GM08714 (cell line): ENCODE results near the gene MED9.

Experiments
- H3K4me3 ChIP-seq: fragments of 200-500 bp; sonication (Bioruptor generic); 2 replicates; pipeline ENCODE4 v1.5.1; 2014; ENCODE audit warnings: mild to moderate bottlenecking, low read length, inconsistent platforms
- ZNF274 ChIP-seq: IDR thresholded peaks from 2 replicates; pipeline ENCODE4 v1.6.1; 2012; ENCODE audit warnings: mild to moderate bottlenecking, low read depth, low read length

MED9 gene

DNA sequence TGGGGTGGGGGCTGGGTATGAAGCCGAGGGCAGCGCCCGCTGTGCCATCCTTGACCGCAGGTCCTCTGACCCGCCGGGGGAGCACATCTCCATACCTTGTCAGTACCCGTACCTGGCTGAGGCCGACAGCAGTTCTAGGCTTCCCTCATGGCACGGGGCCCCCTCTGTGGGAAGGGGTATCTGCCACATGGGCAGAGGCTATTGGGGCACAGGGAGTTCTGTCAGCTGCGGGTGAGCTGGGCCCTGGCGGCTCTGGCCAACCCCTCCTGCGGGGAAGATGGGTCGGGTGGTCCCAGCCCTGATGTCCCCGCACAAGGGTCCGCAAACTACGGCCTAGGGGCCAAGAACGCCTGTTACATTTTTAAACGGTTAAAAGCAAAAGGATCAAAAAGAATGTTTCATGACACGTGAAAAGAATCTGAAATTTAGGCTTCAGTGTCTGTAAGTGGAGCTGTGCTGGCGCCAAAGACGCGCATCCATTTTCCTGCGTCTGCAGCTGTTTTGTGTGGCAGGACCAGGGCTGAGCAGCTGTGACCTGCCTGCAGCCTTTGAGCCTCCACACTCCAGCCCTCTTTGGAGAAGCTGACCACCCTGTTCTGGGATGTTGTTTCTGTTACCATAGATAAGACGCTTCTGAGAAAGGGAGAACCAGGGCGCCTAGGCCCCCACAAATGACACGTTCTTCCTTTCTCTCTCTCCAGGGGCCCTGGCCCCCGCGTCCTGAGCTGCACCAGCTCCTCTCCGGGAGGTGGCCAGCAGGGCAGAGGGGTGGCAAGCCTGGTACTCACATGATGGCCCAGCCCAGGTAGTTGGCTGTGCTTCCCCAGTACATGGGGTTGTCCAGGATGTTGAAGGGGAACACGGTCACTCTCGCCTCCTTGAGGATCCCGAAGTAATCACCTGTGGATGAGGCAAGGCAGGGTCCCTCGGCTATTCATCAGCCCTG is 32.1 kb downstream of the MED9 start:
- no peak overlapping the region for H3K4me3 ChIP-seq
- no peak for TF ChIP-seq ZNF274

DNA sequence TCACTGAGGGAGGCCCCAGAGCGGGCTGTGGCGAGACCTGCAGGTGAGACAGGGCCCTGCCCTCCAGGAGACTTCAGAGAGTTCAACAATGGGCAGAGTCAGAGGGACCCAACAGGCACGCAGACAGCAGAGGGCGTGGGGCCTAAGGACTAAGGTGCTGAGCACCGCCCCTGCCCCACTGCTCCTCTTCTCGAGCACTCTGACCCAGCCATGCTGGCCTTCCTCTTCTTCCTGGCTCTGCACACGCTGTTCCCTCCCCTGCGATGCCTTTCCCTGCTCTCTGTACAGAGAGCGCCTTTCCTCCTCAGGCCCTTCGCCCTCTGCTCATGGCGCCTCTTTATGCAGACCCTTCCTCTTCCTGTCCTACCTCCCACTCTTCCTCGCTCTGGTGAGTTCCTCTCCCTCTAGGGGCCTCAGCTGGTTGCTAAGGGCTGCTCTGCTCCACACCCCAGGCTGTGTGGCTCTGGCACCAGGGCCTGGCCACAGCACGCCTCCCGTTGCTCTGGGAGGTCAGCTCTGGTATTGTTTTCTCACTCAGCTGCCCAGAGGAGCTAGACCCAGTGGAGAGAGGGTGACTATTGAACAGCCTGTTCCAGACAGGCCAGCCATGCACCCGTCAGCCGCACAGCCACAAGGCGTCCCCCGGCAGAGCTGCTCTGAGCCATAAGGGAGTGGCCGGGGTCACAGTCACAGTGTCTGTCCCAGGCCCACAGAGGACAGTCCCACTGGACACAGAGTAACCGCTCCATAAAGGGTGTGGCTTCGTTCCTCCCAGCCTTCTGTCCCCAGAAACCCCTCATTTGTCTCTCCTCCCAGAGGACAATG is 33.0 kb downstream of the MED9 start:
- TF ChIP-seq ZNF274, result no peak
- no peak overlapping the region for H3K4me3 ChIP-seq

DNA sequence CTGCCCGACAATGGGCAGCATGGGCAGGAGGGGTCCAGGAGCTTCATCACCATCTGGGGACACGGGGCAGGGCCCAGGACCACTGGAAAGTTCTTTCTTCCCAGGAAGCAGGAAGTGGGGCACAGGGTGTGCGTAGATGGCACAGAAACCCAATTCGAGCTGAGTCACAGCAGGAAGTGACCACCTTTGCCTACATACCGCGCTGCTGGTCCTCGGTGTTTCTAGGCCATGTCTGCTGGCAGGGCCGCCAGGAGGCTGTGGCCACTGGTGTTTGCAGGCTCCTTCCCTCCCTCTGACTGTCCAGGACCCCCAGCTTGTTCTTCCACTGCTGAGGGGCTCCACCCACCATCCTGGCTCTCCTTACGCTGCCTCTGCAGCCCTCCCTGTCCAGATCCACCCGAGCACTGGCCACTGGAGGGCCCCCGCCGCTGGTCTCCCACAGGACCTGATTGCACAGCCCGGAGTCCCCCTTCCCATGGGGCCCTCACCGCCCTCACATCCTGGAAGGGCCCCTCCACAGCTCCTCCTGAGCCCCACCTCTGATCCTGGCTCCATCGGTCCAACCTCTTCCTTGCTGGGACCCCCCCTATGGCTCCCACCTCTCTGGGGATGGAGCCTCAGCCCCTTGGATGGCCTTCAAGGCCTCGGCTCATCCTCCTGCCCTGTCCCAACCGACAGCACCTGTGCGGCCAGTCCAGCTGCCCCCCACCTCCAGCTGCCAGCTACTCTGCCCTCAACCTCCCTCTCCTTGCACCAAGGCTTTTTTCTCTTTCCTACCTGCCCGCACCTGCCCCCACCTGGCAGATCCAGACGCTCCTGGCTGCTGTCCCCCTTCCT is 33.9 kb downstream of the MED9 start:
- no peak overlapping the region for H3K4me3 ChIP-seq
- TF ChIP-seq ZNF274, result no peak

DNA sequence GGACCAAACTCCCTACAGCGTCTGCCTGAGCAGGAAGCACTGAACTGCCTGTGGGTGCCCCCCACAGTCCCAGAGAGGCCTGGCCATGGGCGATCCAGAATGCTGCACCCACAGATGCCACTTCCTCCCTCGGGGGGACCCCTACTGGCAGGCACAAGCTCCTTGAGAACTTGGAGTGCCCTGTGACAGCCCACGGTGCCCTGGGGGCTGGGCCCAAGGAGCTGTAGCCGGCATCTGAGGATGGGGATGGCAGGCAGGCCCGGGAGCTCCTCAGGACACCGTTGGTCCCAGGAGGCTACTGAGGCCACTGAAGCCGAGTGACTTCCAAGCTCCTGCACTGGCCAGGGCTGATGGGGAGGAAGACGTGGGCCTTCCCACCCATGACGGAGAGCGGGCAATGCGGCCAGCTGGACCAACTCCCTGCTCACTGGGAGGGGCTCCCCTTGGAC is 34.5 kb downstream of the MED9 start:
- no peak for TF ChIP-seq ZNF274
- no peak overlapping the region for H3K4me3 ChIP-seq

DNA sequence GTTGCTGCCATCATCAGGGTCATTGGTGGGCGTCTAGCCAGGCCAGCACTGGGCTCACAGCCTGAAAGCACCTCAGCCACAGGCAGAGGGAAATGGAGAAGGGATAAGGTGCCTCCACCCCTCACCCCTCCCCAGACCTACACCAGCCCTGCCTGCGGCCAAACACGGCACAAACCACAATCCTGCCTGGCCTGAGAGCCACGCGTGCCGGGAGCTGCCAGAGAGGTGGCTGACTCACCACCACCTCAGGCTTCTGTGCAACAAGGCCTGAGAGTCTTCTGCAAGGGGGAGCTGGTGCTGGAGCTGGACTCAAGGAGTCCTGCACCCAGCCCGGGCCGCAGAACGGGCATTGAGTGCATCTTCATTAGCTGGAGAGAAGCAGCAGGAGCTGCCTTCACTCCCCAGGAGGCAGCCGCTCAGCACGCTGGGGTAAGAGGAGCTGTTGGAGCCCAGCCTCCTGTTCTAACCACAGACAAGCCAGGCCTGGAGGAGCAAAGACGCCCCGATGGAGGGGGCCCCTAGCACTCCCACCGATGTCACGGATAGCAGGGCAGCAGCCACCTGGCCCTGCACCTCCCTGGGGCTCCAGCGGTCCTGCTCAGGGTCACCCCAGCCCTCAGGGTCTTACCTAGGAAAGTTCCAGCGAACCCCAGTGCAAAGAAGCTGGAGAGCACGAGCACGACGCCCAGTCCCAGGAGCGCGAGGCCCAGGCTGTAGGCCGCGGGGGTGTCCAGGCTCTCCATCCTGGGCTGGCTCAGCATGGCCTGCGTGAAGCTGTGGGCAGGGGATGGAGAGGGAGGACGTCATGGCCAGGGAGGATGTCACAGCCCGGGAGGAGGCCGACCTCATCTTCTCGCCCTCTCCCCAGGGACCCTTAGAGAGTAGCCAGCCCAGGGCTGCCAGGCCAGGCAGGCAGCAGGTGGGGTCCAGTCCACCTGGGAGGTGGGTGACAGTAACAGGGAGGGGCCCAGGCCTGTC is 35.4 kb downstream of the MED9 start:
- TF ChIP-seq ZNF274, result no peak
- H3K4me3 ChIP-seq, result no peak overlapping the region

DNA sequence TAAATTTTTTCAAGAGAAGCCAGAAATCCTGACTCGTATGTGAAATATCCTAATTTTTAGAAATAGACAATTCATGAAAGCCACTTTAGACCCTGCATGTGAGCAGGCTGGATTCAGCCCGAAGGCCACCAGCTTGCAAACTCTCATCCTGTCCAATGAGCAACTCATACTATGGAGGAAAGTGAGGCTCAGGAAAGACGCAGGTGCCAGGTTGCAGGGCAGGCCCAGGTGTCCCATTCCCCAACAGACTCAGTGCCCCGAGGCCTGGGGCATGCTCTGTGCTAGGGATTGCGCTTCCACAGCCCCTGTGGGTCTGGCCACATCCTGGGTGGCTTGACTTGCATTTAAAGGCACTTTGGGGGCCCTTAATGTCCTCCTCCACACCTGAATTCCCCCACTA is 36.1 kb downstream of the MED9 start:
- no peak for TF ChIP-seq ZNF274
- H3K4me3 ChIP-seq, result no peak overlapping the region

DNA sequence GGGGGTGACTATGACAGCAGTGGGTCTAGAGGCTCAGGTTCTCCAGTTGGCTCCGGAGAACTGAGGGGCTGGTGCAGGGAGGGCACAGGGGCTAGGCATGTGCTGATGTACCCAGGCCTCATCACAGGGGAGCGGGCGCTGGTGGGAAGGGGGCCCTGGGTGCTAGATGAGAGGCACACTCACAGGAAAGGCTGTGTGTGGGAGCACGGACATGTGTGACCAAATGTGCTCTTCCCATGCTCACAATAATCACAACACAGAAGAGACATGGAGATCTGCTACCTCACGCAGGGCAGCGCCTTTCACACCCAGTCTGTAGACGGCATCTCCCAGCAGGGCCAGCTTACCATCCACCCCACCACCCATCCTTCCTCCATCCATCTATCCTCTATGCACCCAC is 36.8 kb downstream of the MED9 start:
- TF ChIP-seq ZNF274, result no peak
- no peak overlapping the region for H3K4me3 ChIP-seq

DNA sequence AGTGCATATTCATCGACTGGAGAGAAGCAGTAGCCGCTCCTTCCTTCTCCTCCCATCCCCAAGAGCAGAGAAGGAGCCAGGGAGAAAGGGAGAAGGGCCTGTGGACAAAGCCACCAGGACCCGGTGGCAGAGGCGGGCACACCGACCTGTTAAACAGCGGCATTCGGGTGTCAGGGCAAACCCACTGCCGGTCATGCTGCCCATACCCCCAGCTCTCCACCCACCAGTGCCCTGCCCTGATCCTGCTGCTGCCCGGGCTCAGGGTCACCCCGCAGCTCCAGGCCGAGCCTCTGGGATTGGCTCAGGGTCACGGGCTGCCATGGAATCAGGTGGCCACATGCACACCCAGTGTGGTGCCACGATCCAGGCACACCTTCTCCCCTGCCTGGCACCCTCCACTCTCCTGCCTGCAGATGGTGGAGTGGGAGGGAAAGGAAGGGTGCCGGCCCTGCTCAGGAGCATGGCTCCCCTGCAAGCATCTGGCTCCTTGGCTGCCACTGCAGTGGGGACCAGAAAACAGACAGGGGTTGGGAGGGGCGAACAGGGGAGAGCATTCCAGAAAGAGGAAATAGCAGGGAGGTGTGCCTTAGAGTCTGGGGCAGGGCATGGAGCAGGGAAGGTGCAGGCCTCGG is 37.7 kb downstream of the MED9 start:
- no peak overlapping the region for H3K4me3 ChIP-seq
- TF ChIP-seq ZNF274, result no peak

DNA sequence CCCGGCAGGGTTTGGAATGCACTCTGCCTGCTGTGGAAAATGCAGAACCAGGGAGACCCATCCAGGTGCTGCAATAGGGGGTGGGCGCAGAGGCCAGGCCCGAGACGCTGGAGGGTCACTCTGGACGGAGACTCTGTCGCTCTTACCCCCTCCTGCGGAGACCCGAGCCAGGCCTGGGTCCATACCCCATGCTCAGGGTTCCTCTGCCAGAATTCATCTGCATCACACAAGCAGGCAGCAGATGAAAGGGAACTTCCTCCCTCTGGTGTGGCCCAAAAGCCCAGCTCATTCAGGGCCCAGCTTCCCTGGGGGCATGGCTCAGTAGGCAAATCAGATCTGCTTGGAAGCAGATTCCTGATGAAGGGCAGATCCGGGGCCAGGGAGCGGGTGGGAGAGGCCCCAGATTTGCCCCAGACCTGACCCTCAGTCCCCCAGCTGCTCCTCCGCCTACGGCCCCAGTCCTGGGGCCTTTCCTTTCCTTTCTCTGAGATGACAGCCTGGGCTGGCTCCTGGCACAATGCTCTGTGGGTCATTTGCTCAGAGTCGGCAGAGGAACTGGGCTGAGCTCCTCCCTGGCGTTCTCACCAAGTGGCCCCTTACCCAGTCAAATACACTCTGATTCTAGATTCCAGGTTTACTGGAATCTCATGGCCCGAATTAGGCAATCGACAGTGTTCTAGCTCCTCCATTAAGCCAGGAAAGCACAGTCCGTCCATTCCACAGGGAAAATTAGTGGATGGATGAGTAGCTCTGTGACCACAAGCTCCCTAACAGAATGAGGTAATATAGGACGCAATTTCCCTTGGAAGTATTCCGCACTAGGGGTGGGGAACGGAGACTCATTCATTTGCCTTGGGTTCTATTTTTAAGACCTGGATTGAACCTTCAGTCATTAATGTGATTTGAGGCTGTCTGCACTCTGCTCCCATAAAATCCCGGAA is 38.5 kb downstream of the MED9 start:
- no peak for TF ChIP-seq ZNF274
- no peak overlapping the region for H3K4me3 ChIP-seq

DNA sequence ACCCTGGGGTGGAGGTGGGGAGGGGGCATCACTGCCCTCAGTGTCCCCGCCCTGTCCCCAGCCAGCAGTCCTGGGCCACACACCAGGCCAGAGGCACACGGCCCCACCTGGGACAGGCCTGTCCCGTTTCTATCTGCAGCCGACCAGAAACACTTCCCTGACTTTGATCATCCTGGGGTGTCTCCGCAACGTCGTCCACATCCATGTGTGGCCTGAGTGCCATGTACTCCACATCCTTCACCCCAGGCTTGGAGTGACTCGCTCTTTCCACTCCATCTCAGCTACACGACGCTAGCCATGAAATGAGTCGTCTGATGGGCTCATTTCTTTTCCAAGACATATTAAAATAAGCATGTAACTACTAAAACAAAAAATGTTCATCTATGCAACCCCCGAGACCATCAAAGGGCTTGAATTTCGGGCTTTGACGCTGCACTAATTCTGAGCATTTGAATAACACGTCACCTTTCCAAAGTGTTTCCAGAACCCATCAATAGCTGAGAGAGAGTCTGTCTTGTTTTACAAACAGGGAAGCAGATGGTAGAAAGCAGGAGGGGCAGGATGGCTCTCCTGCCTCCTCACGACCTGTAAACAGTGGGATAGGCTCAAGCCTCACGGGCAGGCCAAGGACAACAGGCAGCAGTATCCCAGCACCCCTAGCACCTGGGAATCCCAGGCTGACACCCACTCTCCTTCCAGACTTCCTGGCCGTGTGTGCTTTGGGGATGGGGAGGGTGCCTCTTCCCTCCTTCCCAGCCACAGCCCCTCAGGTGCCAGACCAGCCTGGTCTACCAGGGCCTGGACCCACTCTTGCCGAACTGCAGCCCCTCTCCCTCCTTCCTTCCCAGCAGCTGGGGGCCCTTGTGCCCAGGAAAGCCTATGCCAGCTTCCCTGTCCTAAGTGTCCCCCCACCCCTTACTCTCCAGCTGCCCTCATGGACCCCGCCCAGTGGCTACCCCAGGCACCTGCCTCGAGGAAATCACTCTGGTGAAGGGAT is 39.4 kb downstream of the MED9 start:
- TF ChIP-seq ZNF274, result no peak
- no peak overlapping the region for H3K4me3 ChIP-seq
